HG02943 (cell line): Measurements from ENCODE around the gene RBM33.
"Not testable (repeated sequence)": the region's sequence is repeated elsewhere in the genome, so short reads cannot be mapped to it uniquely, and the experiment has no call there.

Source experiments
- ATAC-seq: cut with Tn5 transposase; IDR thresholded peaks from one replicate; pipeline ENCODE4 v1.9.1; 2021; ENCODE audit warnings: mild to moderate bottlenecking, low read depth, moderate library complexity; ENCODE audit not compliant: unreplicated experiment

The RBM33 gene

GRCh38 chr7:155815332-155816191 lies 171.1 kb downstream of the RBM33 start:
- ATAC-seq, result no peak

GRCh38 chr7:155816192-155816508 lies 171.7 kb downstream of the RBM33 start:
- ATAC-seq, result no peak

- ATAC-seq, result no peak
Observed at GRCh38 chr7:155816996-155817395, 172.5 kb downstream of the RBM33 start.

- not testable (repeated sequence) for ATAC-seq
Observed at GRCh38 chr7:155817515-155817914, 173.1 kb downstream of the RBM33 start.

GRCh38 chr7:155818154-155818819 lies 173.8 kb downstream of the RBM33 start:
- no peak for ATAC-seq

- no peak for ATAC-seq
Observed at GRCh38 chr7:155818820-155819168, 174.3 kb downstream of the RBM33 start.

- ATAC-seq, result no peak
Observed at GRCh38 chr7:155819186-155819585, 174.7 kb downstream of the RBM33 start.

- ATAC-seq, result no peak
Observed at GRCh38 chr7:155820246-155820645, 175.8 kb downstream of the RBM33 start.

- no peak for ATAC-seq
Observed at GRCh38 chr7:155820788-155821187, 176.3 kb downstream of the RBM33 start.

- no peak for ATAC-seq
Observed at GRCh38 chr7:155821851-155822250, 177.4 kb downstream of the RBM33 start.

GRCh38 chr7:155824227-155824886 lies 179.9 kb downstream of the RBM33 start:
- ATAC-seq, result no peak

- ATAC-seq, result no peak
Observed at GRCh38 chr7:155825336-155825735, 180.9 kb downstream of the RBM33 start.

GRCh38 chr7:155829796-155830470 lies 185.5 kb downstream of the RBM33 start:
- no peak for ATAC-seq
